ENCODE results near the gene VPS41. TPM values are rescaled to one million over a fixed set of nuclear protein-coding genes. Genes with fewer than 3 reads are reported as not detected.

VPS41 gene
- total and polyA plus RNA-seq, 10 of the 15 experiments (the other 5 are each of a cell fraction or from before 2014, with no cell fraction given): 15.3 to 63.2 (median 47.0) TPM

GRCh38 chr7:38685851-38686250, 223.1 kb downstream of the VPS41 start:
- Histone ChIP-seq H2AFZ (ENCODE audit: control insufficient read depth, low read depth, low read length) (no peak overlapping the region), H3K36me3 (ENCODE audit: control insufficient read depth in 2 of 2, insufficient read depth in 2 of 2, low read length in 1 of 2) (no peaks in the 10 kb centered on the region), H3K4me1 (ENCODE audit: control insufficient read depth, insufficient read depth, low read length) (no peaks in the 10 kb centered on the region), H3K79me2 (ENCODE audit: control insufficient read depth, insufficient read depth, low read length) (no peaks in the 10 kb centered on the region), H3K27ac (ENCODE audit: control insufficient read depth, insufficient read depth) (no peak overlapping the region), H3K9ac (ENCODE audit: control insufficient read depth, insufficient read depth, low read length) (no peak overlapping the region), H3K4me2 (ENCODE audit: control insufficient read depth, insufficient read depth) (no peak overlapping the region), H3K9me3 (replicated peaks; ENCODE audit: control insufficient read depth, insufficient read depth, low read length) (no peaks in the 10 kb centered on the region), H3K27me3 (replicated peaks in 1 of 2; ENCODE audit: control insufficient read depth in 2 of 2, insufficient read depth in 2 of 2, low read length in 1 of 2) (no peaks in the 10 kb centered on the region), H3K4me3 (no peak overlapping the region), H4K20me1 (ENCODE audit: control insufficient read depth, insufficient read depth) (no peaks in the 10 kb centered on the region)
- intact Hi-C loops (cut with micrococcal nuclease; ENCODE audit: unreplicated experiment) (no loop called here), in situ Hi-C loops (cut with MboI) (no loop called here)
- BruUV-seq (replicated peaks): no TSS peak
- ATAC-seq (no peak), FAIRE-seq (no peak), DNase-seq (ENCODE audit: low read depth, low spot score) (no peak)
- WGBS (ENCODE audit: insufficient coverage, insufficient replicate concordance, low lambda C conversion rate, missing lambda C conversion rate): 82% methylated on average over 19 of the region's 21 CpGs
- ChIA-PET SMC1A (ENCODE audit: uncharacterized antibody, unreplicated experiment) (no interaction called here), POLR2A (no interaction called here), CTCF (no interaction called here), RAD21 (ENCODE audit: unreplicated experiment) (no interaction called here)
- no peak for TF ChIP-seq ZBED1 (IDR thresholded peaks at IDR 0.05; ENCODE audit: borderline replicate concordance)
- no peak for TF ChIP-seq CHD2 (IDR thresholded peaks at IDR 0.05; ENCODE audit: borderline replicate concordance, low read depth, low read length)

- ChIA-PET POLR2A (no interaction called here), CTCF (no interaction called here), RAD21 (ENCODE audit: unreplicated experiment) (no interaction called here), SMC1A (ENCODE audit: uncharacterized antibody, unreplicated experiment) (no interaction called here)
- no peaks in the 10 kb centered on the region; a peak in 1 of 4 replicates for H3K27me3 ChIP-seq (replicated peaks in 1 of 2; ENCODE audit: control insufficient read depth in 2 of 2, insufficient read depth in 2 of 2, low read length in 1 of 2)
- no peak overlapping the region for H2AFZ ChIP-seq (ENCODE audit: control insufficient read depth, low read depth, low read length)
- no TSS peak for BruUV-seq (replicated peaks)
- FAIRE-seq (no peak), ATAC-seq (no peak), DNase-seq (ENCODE audit: low read depth, low spot score) (no peak)
- H3K79me2 ChIP-seq (ENCODE audit: control insufficient read depth, insufficient read depth, low read length): no peaks in the 10 kb centered on the region
- in situ Hi-C loops (cut with MboI): no loop called here
- no peaks in the 10 kb centered on the region for H3K36me3 ChIP-seq (ENCODE audit: control insufficient read depth in 2 of 2, insufficient read depth in 2 of 2, low read length in 1 of 2)
- H3K4me3 ChIP-seq: no peak overlapping the region
- H3K4me2 ChIP-seq (ENCODE audit: control insufficient read depth, insufficient read depth): no peak overlapping the region
- H3K9me3 ChIP-seq (replicated peaks; ENCODE audit: control insufficient read depth, insufficient read depth, low read length): no peaks in the 10 kb centered on the region
- H3K4me1 ChIP-seq (ENCODE audit: control insufficient read depth, insufficient read depth, low read length): no peaks in the 10 kb centered on the region
- H3K9ac ChIP-seq (ENCODE audit: control insufficient read depth, insufficient read depth, low read length): no peak overlapping the region
- intact Hi-C loops (cut with micrococcal nuclease; ENCODE audit: unreplicated experiment): no loop called here
- 33% methylated on average over 3 of the region's 3 CpGs for WGBS (ENCODE audit: insufficient coverage, insufficient replicate concordance, low lambda C conversion rate, missing lambda C conversion rate)
- TF ChIP-seq SPI1 (IDR thresholded peaks at IDR 0.05; ENCODE audit: borderline replicate concordance, insufficient read depth, low read depth, low read length) (no peak), NR2F1 (conservative IDR thresholded peaks at IDR 0.05) (no peak), IKZF2 (IDR thresholded peaks at IDR 0.05) (no peak), CBFB (IDR thresholded peaks at IDR 0.05; ENCODE audit: low read depth) (no peak), USF1 (IDR thresholded peaks at IDR 0.05; ENCODE audit: borderline replicate concordance, extremely low read length, insufficient read depth, low read depth, low read length) (no peak), CREM (IDR thresholded peaks at IDR 0.05; ENCODE audit: low read depth) (no peak), BMI1 (IDR thresholded peaks at IDR 0.05; ENCODE audit: borderline replicate concordance) (no peak), ZNF592 (IDR thresholded peaks at IDR 0.05) (no peak)
- no peak overlapping the region for H3K27ac ChIP-seq (ENCODE audit: control insufficient read depth, insufficient read depth)
- no peaks in the 10 kb centered on the region for H4K20me1 ChIP-seq (ENCODE audit: control insufficient read depth, insufficient read depth)
These were observed 226.4 kb downstream of the VPS41 start for GRCh38 chr7:38682606-38683005.
